PC-3 (cell line): Measurements from ENCODE around the gene SUPT6H. TPM values are rescaled to one million over a fixed set of nuclear protein-coding genes. Genes with fewer than 3 reads are reported as not detected.

Source experiments
- ATAC-seq: fragments of 200-7000 bp; cut with Tn5 transposase; 2 replicates; pipeline ENCODE4 v1.9.1; 2020; ENCODE audit warnings: mild to moderate bottlenecking, moderate library complexity
- BruUV-seq: library from RNA; stranded (reverse); fragments of 400-500 nt; replicated peaks from 2 replicates; lab custom pipeline; 2021; lab: Mats Ljungman, UMichigan
- CTCF ChIA-PET: fragments of 300-600 bp; sonication (Branson Sonifier 250); formaldehyde crosslinking; loops from one replicate; lab custom pipeline; 2022; ENCODE audit warnings: antibody characterized with exemption; lab: Charles Lee
- POLR2A ChIA-PET: fragments of 300-600 bp; sonication (Branson Sonifier 250); formaldehyde crosslinking; loops from one replicate; lab custom pipeline; 2022; ENCODE audit warnings: antibody characterized with exemption; ENCODE audit not compliant: unreplicated experiment; lab: Charles Lee
- DNase-seq: peaks from one replicate; pipeline ENCODE4 v3.0.0-alpha.2; 2015
- H2AFZ ChIP-seq: fragments of 300-600 bp; sonication (generic); 2 replicates; pipeline ENCODE4 v1.6.0; 2016; ENCODE audit warnings: antibody characterized with exemption, low read length
- H3F3A ChIP-seq: fragments of 300-600 bp; sonication (generic); one replicate; pipeline ENCODE4 v1.6.0; 2017; ENCODE audit warnings: antibody characterized with exemption, low read length, control low read depth, mild to moderate bottlenecking; ENCODE audit not compliant: unreplicated experiment
- H3K27ac ChIP-seq: fragments of 300-600 bp; sonication (generic); 2 replicates; pipeline ENCODE4 v1.5.1; 2016; ENCODE audit warnings: mild to moderate bottlenecking, low read length
- H3K27me3 ChIP-seq: fragments of 300-600 bp; sonication (generic); 2 replicates; pipeline ENCODE4 v1.6.1; 2016; ENCODE audit warnings: low read length, mixed read lengths
- H3K36me3 ChIP-seq: fragments of 300-600 bp; sonication (generic); 2 replicates; pipeline ENCODE4 v1.6.1; 2016; ENCODE audit warnings: low read depth, mixed run types, low read length, mixed read lengths
- H3K4me1 ChIP-seq: fragments of 300-600 bp; sonication (generic); 2 replicates; pipeline ENCODE4 v1.5.1; 2016; ENCODE audit warnings: low read length; ENCODE audit not compliant: insufficient read depth
- H3K4me2 ChIP-seq: fragments of 300-600 bp; sonication (generic); 2 replicates; pipeline ENCODE4 v1.6.0; 2016; ENCODE audit warnings: low read length
- H3K4me3 ChIP-seq: fragments of 300-600 bp; sonication (generic); 2 replicates; pipeline ENCODE4 v1.5.1; 2016; ENCODE audit warnings: mild to moderate bottlenecking, low read length, mixed read lengths
- H3K79me2 ChIP-seq: fragments of 300-600 bp; sonication (generic); 2 replicates; pipeline ENCODE4 v1.6.1; 2017; ENCODE audit warnings: low read length, mixed read lengths
- H3K9ac ChIP-seq: fragments of 300-600 bp; sonication (generic); 2 replicates; pipeline ENCODE4 v1.6.0; 2016; ENCODE audit warnings: mild to moderate bottlenecking, low read length
- H3K9me2 ChIP-seq: fragments of 300-600 bp; sonication (generic); replicated peaks from 2 replicates; pipeline ENCODE4 v1.6.1; 2016; ENCODE audit warnings: mixed run types, low read length, mixed read lengths
- H3K9me3 ChIP-seq: fragments of 300-600 bp; sonication (generic); 2 replicates; pipeline ENCODE4 v1.6.1; 2016; ENCODE audit warnings: low read length, mixed read lengths
- H4K20me1 ChIP-seq: fragments of 300-600 bp; sonication (generic); 2 replicates; pipeline ENCODE4 v1.6.1; 2016; ENCODE audit warnings: low read length, mixed read lengths
- EZH2 ChIP-seq: fragments of 300-600 bp; sonication (generic); IDR thresholded peaks from one replicate; pipeline ENCODE4 v1.6.1; 2017; ENCODE audit warnings: antibody characterized with exemption, mild to moderate bottlenecking, low read length; ENCODE audit not compliant: unreplicated experiment
- EZH2phosphoT487 ChIP-seq: fragments of 300-600 bp; sonication (generic); IDR thresholded peaks from 2 replicates; pipeline ENCODE4 v1.6.1; 2018; ENCODE audit warnings: mild to moderate bottlenecking, antibody characterized with exemption, low read length, borderline replicate concordance
- intact Hi-C: fragments of 100-400 bp; cut with micrococcal nuclease; formaldehyde crosslinking; loops from 2 replicates; pipeline ENCODE4 v1.9.0; 2023
- total RNA-seq: library from RNA; depleted of rRNA; stranded (reverse); fragments of >200 nt; gene quantifications from 2 replicates; pipeline ENCODE4 v1.2.3, GENCODE V29; 2014
- TF ChIP-seq, protein P1 (sequence below): fragments of 300-600 bp; sonication (generic); conservative IDR thresholded peaks from 2 replicates; pipeline ENCODE4 v1.5.1; 2017; ENCODE audit warnings: antibody characterized with exemption, low read depth, mild to moderate bottlenecking, low read length

The SUPT6H gene
- total RNA-seq, 1 experiment from 2014 or later: 32.2 TPM

GRCh38 chr17:28714281-28714680 lies 52.3 kb downstream of the SUPT6H start:
- H3K79me2 ChIP-seq: peaks cover 24% of the 10 kb centered on the region
- H3K4me1 ChIP-seq: peaks cover 20% of the 10 kb centered on the region
- no peaks in the 10 kb centered on the region; the same call in 1 of the 2 replicates for H4K20me1 ChIP-seq
- CTCF ChIA-PET: no interaction called here
- H3K4me2 ChIP-seq: no peak overlapping the region
- POLR2A ChIA-PET: no interaction called here
- intact Hi-C loops: loop anchor here (10.0 kb wide), 1 partner anchor 69 kb away; the partner anchor contains the start of gene BLTP2
- H3F3A ChIP-seq: no peaks in the 10 kb centered on the region
- peaks cover 10% of the 10 kb centered on the region; the same call in 1 of the 2 replicates for H3K36me3 ChIP-seq
- DNase-seq (no peak), ATAC-seq (no peak)
- no peak for TF ChIP-seq EZH2phosphoT487
- TF ChIP-seq, protein P1, sequence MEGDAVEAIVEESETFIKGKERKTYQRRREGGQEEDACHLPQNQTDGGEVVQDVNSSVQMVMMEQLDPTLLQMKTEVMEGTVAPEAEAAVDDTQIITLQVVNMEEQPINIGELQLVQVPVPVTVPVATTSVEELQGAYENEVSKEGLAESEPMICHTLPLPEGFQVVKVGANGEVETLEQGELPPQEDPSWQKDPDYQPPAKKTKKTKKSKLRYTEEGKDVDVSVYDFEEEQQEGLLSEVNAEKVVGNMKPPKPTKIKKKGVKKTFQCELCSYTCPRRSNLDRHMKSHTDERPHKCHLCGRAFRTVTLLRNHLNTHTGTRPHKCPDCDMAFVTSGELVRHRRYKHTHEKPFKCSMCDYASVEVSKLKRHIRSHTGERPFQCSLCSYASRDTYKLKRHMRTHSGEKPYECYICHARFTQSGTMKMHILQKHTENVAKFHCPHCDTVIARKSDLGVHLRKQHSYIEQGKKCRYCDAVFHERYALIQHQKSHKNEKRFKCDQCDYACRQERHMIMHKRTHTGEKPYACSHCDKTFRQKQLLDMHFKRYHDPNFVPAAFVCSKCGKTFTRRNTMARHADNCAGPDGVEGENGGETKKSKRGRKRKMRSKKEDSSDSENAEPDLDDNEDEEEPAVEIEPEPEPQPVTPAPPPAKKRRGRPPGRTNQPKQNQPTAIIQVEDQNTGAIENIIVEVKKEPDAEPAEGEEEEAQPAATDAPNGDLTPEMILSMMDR: 0 out of 2 replicates have a peak, but pooled peaks have one; percentile 15
- TF ChIP-seq EZH2: no peak
- H3K9me2 ChIP-seq: no peaks in the 10 kb centered on the region
- H2AFZ ChIP-seq: no peak overlapping the region
- BruUV-seq: no TSS peak
- H3K9me3 ChIP-seq: no peaks in the 10 kb centered on the region
- no peak overlapping the region for H3K27ac ChIP-seq
- no peak overlapping the region for H3K4me3 ChIP-seq
- no peak overlapping the region for H3K9ac ChIP-seq
- no peaks in the 10 kb centered on the region for H3K27me3 ChIP-seq

DNA sequence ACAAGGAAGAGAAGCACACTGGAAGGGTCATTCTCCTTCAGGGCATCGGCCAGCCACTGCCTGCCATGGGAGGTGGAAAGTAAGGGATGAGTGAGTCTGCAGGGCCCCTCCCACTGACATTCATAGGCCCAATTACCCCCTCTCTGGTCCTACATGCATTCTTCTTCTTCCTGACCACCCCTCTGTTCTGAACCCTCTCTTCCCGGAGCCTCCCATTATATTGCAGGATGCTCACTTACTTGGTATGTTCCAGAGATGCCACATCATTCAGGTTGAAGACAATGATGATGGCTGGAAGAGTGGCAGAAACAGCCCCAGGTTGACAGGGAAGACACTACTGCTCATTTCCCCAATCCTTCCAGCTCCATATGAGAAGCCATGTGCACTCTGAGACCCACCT lies 53.2 kb downstream of the SUPT6H start:
- intact Hi-C loops: loop anchor here (10.0 kb wide), 1 partner anchor 70 kb away; the partner anchor contains the start of gene BLTP2
- ChIA-PET POLR2A (no interaction called here), CTCF (no interaction called here)
- Histone ChIP-seq H2AFZ (no peak overlapping the region), H3K9me2 (no peaks in the 10 kb centered on the region), H3F3A (no peaks in the 10 kb centered on the region), H3K79me2 (peaks cover 29% of the 10 kb centered on the region), H3K4me2 (peak overlapping the region; percentile 96; the same call in 1 of the 2 replicates), H3K4me1 (peaks cover 20% of the 10 kb centered on the region), H3K4me3 (no peak overlapping the region), H3K9ac (no peak overlapping the region), H3K27ac (no peak overlapping the region), H3K27me3 (no peaks in the 10 kb centered on the region), H3K9me3 (no peaks in the 10 kb centered on the region), H4K20me1 (no peaks in the 10 kb centered on the region; the same call in 1 of the 2 replicates), H3K36me3 (peaks cover 10% of the 10 kb centered on the region; the same call in 1 of the 2 replicates)
- ATAC-seq: no peak
- DNase-seq: no peak
- no peak for TF ChIP-seq EZH2
- BruUV-seq: no TSS peak

GRCh38 chr17:28716740-28717577 lies 55.0 kb downstream of the SUPT6H start:
- peak overlapping the region; percentile 54 for H3K27ac ChIP-seq
- H3K27me3 ChIP-seq: no peaks in the 10 kb centered on the region
- peaks cover 46% of the 10 kb centered on the region for H3K79me2 ChIP-seq
- H4K20me1 ChIP-seq: peaks cover 15% of the 10 kb centered on the region
- peaks cover 26% of the 10 kb centered on the region for H3K36me3 ChIP-seq
- peak overlapping the region; percentile 93 for H3K4me3 ChIP-seq
- H3K9me2 ChIP-seq: no peaks in the 10 kb centered on the region
- TF ChIP-seq, protein P1: no peak
- TF ChIP-seq EZH2phosphoT487: no peak
- TF ChIP-seq EZH2: no peak
- no peaks in the 10 kb centered on the region for H3K9me3 ChIP-seq
- DNase-seq (peak; percentile 22), ATAC-seq (peak; percentile 2)
- intact Hi-C loops: loop anchor here (10.0 kb wide), 1 partner anchor 72 kb away; the partner anchor contains the start of gene BLTP2
- H3F3A ChIP-seq: peaks cover 6% of the 10 kb centered on the region
- peak overlapping the region; percentile 99 for H3K9ac ChIP-seq
- H2AFZ ChIP-seq: peak overlapping the region; percentile 85
- H3K4me1 ChIP-seq: peaks cover 20% of the 10 kb centered on the region
- CTCF ChIA-PET: no interaction called here
- BruUV-seq: no TSS peak
- H3K4me2 ChIP-seq: peak overlapping the region; percentile 96
- POLR2A ChIA-PET: interaction anchor here (0.8 kb wide), 1 partner anchor 10 kb away, joined by 4 read pairs; no protein-coding TSS in a partner anchor
